HCT116 (cell line): ENCODE measurements around the gene EEF1G. TPM values are rescaled to one million over a fixed set of nuclear protein-coding genes. Genes with fewer than 3 reads are reported as not detected.

Source experiments
- ATAC-seq: fragments of 200-7000 bp; cut with Tn5 transposase; 2 replicates; pipeline ENCODE4 v1.9.1; 2020; ENCODE audit warnings: mild to moderate bottlenecking, moderate library complexity
- BruUV-seq: library from RNA; stranded (reverse); fragments of 400-500 nt; replicated peaks from 2 replicates; lab custom pipeline; 2021; lab: Mats Ljungman, UMichigan
- CTCF ChIA-PET: fragments of 300-600 bp; sonication (Branson Sonifier 250); formaldehyde crosslinking; loops from one replicate; lab custom pipeline; 2021; ENCODE audit warnings: antibody characterized with exemption; lab: Charles Lee
- POLR2A ChIA-PET: fragments of 300-600, 350-600 bp; sonication (Branson Sonifier 250); formaldehyde crosslinking; loops from one replicate; lab custom pipeline; 2021; ENCODE audit warnings: antibody characterized with exemption; lab: Charles Lee
- RAD21 ChIA-PET, 2 experiments: fragments of 300-600 bp; sonication (Branson Sonifier 250); formaldehyde crosslinking; loops; one replicate each; lab custom pipeline; 2023; ENCODE audit warnings: low total read pairs in 2 of 2; ENCODE audit not compliant: uncharacterized antibody in 2 of 2, unreplicated experiment in 2 of 2, low non-redundant PET in 1 of 2; lab: Charles Lee
- DNase-seq: peaks from one replicate; pipeline ENCODE4 v3.0.0-alpha.2; 2010; ENCODE audit warnings: low read depth, low spot score
- H2AFZ ChIP-seq: fragments of 200-600 bp; shearing (Covaris generic), sonication (generic); 2 replicates; pipeline ENCODE4 v1.6.1; 2017; ENCODE audit warnings: low read depth, mixed run types, mixed read lengths, antibody characterized with exemption, low read length; ENCODE audit not compliant: poor library complexity, severe bottlenecking
- H3K27ac ChIP-seq: 2 replicates; pipeline ENCODE4 v1.5.1; 2012; ENCODE audit warnings: low read depth, low read length
- H3K27me3 ChIP-seq: fragments of 200-600 bp; sonication (generic); 2 replicates; pipeline ENCODE4 v1.6.1; 2016; ENCODE audit warnings: mixed run types, low read length, mixed read lengths; ENCODE audit not compliant: insufficient read depth
- H3K36me3 ChIP-seq, 2 experiments: fragments of 200-500 bp in 1 of 2; fragments of 200-600 bp in 1 of 2; sonication (Bioruptor generic) in 1 of 2; sonication (generic) in 1 of 2; 2 replicates each; pipeline versions ENCODE4 v1.5.1 to v1.6.1; 2014 to 2016; ENCODE audit warnings: low read length in 2 of 2, inconsistent platforms in 1 of 2, mixed read lengths in 1 of 2, mixed run types in 1 of 2; ENCODE audit not compliant: insufficient read depth in 2 of 2, control insufficient read depth in 1 of 2
- H3K4me1 ChIP-seq, 2 experiments: fragments of 200-600 bp in 1 of 2; sonication (generic) in 1 of 2; 2 replicates each; pipeline versions ENCODE4 v1.5.1 to v1.6.1; 2012 to 2017; ENCODE audit warnings: low read length in 2 of 2, inconsistent platforms in 1 of 2, mild to moderate bottlenecking in 1 of 2, mixed read lengths in 1 of 2, mixed run types in 1 of 2, moderate library complexity in 1 of 2; ENCODE audit not compliant: insufficient read depth in 2 of 2, control insufficient read depth in 1 of 2
- H3K4me2 ChIP-seq: fragments of 200-600 bp; sonication (generic); 2 replicates; pipeline ENCODE4 v1.6.1; 2017; ENCODE audit warnings: mixed run types, low read length, mixed read lengths
- H3K4me3 ChIP-seq, 2 experiments: fragments of 200-600 bp in 1 of 2; sonication (generic) in 1 of 2; replicated peaks in 1 of 2; 2 replicates each; pipeline ENCODE4 v1.5.1; 2011 to 2016; ENCODE audit warnings: low read length in 2 of 2, control low read depth in 1 of 2, low read depth in 1 of 2, mild to moderate bottlenecking in 1 of 2, mixed read lengths in 1 of 2, mixed run types in 1 of 2
- H3K79me2 ChIP-seq: fragments of 200-600 bp; sonication (generic); 2 replicates; pipeline ENCODE4 v1.6.1; 2017; ENCODE audit warnings: mild to moderate bottlenecking, mixed run types, low read length, moderate library complexity, mixed read lengths; ENCODE audit not compliant: insufficient read depth
- H3K9ac ChIP-seq: fragments of 200-600 bp; sonication (generic); 2 replicates; pipeline ENCODE4 v1.6.1; 2016; ENCODE audit warnings: low read length, mixed read lengths
- H3K9me2 ChIP-seq: fragments of 200-600 bp; sonication (generic), shearing (Covaris generic); 2 replicates; pipeline ENCODE4 v1.6.1; 2017; ENCODE audit warnings: mixed run types, mild to moderate bottlenecking, moderate library complexity; ENCODE audit not compliant: insufficient read depth
- H3K9me3 ChIP-seq, 2 experiments: fragments of 200-500 bp in 1 of 2; fragments of 200-600 bp in 1 of 2; sonication (Bioruptor generic) in 1 of 2; sonication (generic) in 1 of 2; 2 replicates each; pipeline ENCODE4 v1.6.1; 2014 to 2017; ENCODE audit warnings: low read length in 2 of 2, mixed read lengths in 2 of 2, inconsistent platforms in 1 of 2, low read depth in 1 of 2, mild to moderate bottlenecking in 1 of 2, mixed run types in 1 of 2, moderate library complexity in 1 of 2; ENCODE audit not compliant: control insufficient read depth in 1 of 2, insufficient read depth in 1 of 2
- H4K20me1 ChIP-seq: fragments of 200-600 bp; sonication (generic), shearing (Covaris generic); 2 replicates; pipeline ENCODE4 v1.6.1; 2017; ENCODE audit warnings: mixed run types, mild to moderate bottlenecking, moderate library complexity; ENCODE audit not compliant: insufficient read depth
- EGR1 ChIP-seq: IDR thresholded peaks from 2 replicates; pipeline ENCODE4 v1.6.1; 2012; ENCODE audit warnings: low read depth
- POLR2AphosphoS5 ChIP-seq: IDR thresholded peaks from 2 replicates; pipeline ENCODE4 v1.6.1; 2011; ENCODE audit warnings: mild to moderate bottlenecking, low read depth, low read length, moderate library complexity
- YY1 ChIP-seq: IDR thresholded peaks from 2 replicates; pipeline ENCODE4 v1.6.1; 2011; ENCODE audit warnings: low read length, low read depth, moderate library complexity, mild to moderate bottlenecking; ENCODE audit not compliant: insufficient replicate concordance; ENCODE audit errors: extremely low read depth
- intact Hi-C: fragments of 100-400 bp; cut with micrococcal nuclease; formaldehyde crosslinking; loops from 2 replicates; pipeline ENCODE4 v1.10.0; 2022
- total RNA-seq: library from RNA; stranded (reverse); gene quantifications from one replicate; pipeline ENCODE4 v1.2.1, GENCODE V29; 2021; ENCODE audit not compliant: unreplicated experiment
- TF ChIP-seq, protein P1 (sequence below): IDR thresholded peaks from 2 replicates; pipeline ENCODE4 v1.6.1; 2012

The EEF1G gene
- total RNA-seq, 1 experiment from 2014 or later: 1,901 TPM

DNA sequence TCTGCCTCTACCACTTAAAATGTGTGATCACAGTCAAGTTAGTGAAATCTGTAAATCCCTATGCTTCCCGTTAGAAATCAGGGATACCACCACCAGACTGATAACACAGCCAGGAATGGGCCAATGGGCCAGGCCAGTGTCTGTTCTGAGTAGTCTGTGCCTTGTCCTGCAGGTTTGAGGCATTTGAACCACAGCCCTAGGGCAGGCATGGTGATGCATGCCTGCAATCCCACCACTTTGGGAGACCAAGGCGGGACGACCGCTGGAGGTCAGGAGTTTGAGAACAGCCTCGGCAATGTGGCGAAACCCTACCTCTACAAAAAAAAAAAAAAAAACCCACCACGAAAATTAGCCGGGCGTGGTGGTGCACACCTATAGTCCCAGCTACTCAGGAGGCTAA lies 15.0 kb downstream of the EEF1G start:
- TF ChIP-seq, protein P1, sequence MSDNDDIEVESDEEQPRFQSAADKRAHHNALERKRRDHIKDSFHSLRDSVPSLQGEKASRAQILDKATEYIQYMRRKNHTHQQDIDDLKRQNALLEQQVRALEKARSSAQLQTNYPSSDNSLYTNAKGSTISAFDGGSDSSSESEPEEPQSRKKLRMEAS: no peak
- 0 out of 2 replicates have a peak, but pooled peaks have one; percentile 14 for TF ChIP-seq POLR2AphosphoS5
- CTCF ChIA-PET: interaction anchor here (1.7 to 5.8 kb wide), 3 partner anchors 135 to 164 kb away, joined by 16 to 93 read pairs (median 47); no protein-coding TSS in a partner anchor
- RAD21 ChIA-PET: interaction anchor here (1.1 to 2.3 kb wide), 2 partner anchors 11 to 15 kb away, joined by 3 to 11 read pairs; no protein-coding TSS in a partner anchor
- peaks cover 60% of the 10 kb centered on the region for H3K79me2 ChIP-seq
- H3K36me3 ChIP-seq: peaks cover 18 to 37% of the 10 kb centered on the region in 2 experiments
- H4K20me1 ChIP-seq: peaks cover 3% of the 10 kb centered on the region; the same call in 1 of the 2 replicates
- H3K4me2 ChIP-seq: peak overlapping the region; percentile 94
- no peak for DNase-seq
- no peak overlapping the region for H2AFZ ChIP-seq
- POLR2A ChIA-PET: interaction anchor here (0.8 to 2.7 kb wide), 4 partner anchors 9 to 51 kb away, joined by 3 to 14 read pairs (median 4); no protein-coding TSS in a partner anchor
- H3K9me3 ChIP-seq: no peaks in the 10 kb centered on the region
- ATAC-seq: no peak
- no TSS peak for BruUV-seq
- intact Hi-C loops: loop anchor here (5.0 kb wide), 1 partner anchor 284 kb away; no protein-coding TSS in a partner anchor
- no peak overlapping the region for H3K4me3 ChIP-seq
- no peaks in the 10 kb centered on the region for H3K27me3 ChIP-seq
- no peaks in the 10 kb centered on the region for H3K9me2 ChIP-seq
- H3K27ac ChIP-seq: peak overlapping the region; percentile 99
- H3K4me1 ChIP-seq: peaks cover 92 to 100% of the 10 kb centered on the region in 2 experiments
- peak overlapping the region; percentile 81 for H3K9ac ChIP-seq

DNA sequence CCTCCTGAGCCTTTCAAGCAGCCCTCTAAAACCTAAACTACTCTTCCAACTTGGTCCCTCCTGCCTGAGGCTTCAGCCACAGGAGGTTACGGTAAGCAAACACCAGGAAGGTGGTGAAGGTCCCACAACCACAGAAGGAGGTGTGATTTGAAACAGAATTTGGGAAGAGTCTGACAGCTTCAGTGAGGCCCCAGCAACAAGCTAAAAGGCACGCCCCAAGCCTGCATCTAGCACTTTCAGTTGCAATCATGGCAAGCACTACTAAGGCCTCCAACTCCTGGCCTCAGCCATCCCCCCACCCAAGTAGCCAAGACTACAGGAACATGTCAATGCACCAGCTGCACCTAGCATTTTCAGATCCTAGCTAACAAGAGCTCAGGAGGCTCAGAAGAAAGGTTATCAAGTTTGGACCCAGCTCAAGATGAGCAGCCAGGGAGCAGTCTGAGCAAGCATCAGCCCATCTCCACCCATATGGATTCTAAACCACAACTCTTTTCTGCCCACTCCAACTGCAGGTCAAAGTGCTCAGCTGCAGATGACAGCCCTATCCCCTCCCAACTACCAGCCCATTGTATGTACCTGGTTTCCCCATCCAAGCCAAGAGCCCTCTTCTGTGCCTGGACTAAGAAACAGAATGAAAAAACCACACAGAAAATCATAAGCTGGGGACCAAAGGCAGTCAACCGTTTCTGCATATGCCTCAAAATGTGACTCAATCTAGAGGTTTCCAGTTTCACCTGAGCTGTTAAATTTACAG lies 16.6 kb downstream of the EEF1G start:
- no peak for DNase-seq
- no peak; the same call in 1 of the 2 replicates for ATAC-seq
- Histone ChIP-seq H3K27ac (peak overlapping the region; percentile 99), H2AFZ (no peak overlapping the region), H3K9me3 (no peaks in the 10 kb centered on the region), H3K4me3 (0 out of 4 replicates have a peak overlapping the region, but pooled peaks of 1 of the 2 experiments have one; percentile 12), H3K9me2 (no peaks in the 10 kb centered on the region), H3K4me2 (peak overlapping the region; percentile 94), H4K20me1 (no peaks in the 10 kb centered on the region; the same call in 1 of the 2 replicates), H3K9ac (peak overlapping the region; percentile 81), H3K36me3 (peaks cover 9 to 25% of the 10 kb centered on the region in 2 experiments; a peak in 3 of 4 replicates), H3K79me2 (peaks cover 44% of the 10 kb centered on the region), H3K27me3 (no peaks in the 10 kb centered on the region), H3K4me1 (peaks cover 91 to 100% of the 10 kb centered on the region in 2 experiments)
- ChIA-PET RAD21 (interaction anchor here (1.2 to 1.5 kb wide), 2 partner anchors 12 to 14 kb away, joined by 3 to 6 read pairs; no protein-coding TSS in a partner anchor), POLR2A (interaction anchor here (0.6 to 3.2 kb wide), 7 partner anchors 10 to 162 kb away, joined by 3 to 16 read pairs (median 5); partner anchors contain the start of genes AHNAK and EEF1G), CTCF (interaction anchor here (1.0 to 5.8 kb wide), 8 partner anchors 10 to 229 kb away, joined by 3 to 93 read pairs (median 6); partner anchors contain the start of genes AHNAK and EEF1G)
- TF ChIP-seq YY1: peak; percentile 0
- no peak for TF ChIP-seq EGR1
- intact Hi-C loops: loop anchor here (1.0 to 5.0 kb wide), 3 partner anchors 133 to 285 kb away; no protein-coding TSS in a partner anchor
- no TSS peak for BruUV-seq
